Gastroesophageal sphincter (tissue), 4 donors: ENCODE results near the gene RCBTB2. TPM values are rescaled to one million over a fixed set of nuclear protein-coding genes. Genes with fewer than 3 reads are reported as not detected.

Experiments used
- ATAC-seq: fragments of 150-250 bp; one replicate; pipeline ENCODE4 v1.9.1; 2016; ENCODE audit warnings: mild to moderate bottlenecking, moderate library complexity
- H3K27ac ChIP-seq, 4 donors: fragments of 200-600 bp; sonication (generic) in 3 of 4; 1 replicate in 3 of 4; 2 replicates in 1 of 4; pipeline ENCODE4 v1.5.1; 2016 to 2019
- H3K27me3 ChIP-seq: fragments of 200-600 bp; sonication (generic); one replicate; pipeline ENCODE4 v1.5.1; 2019
- H3K36me3 ChIP-seq, 2 donors: fragments of 200-600 bp; sonication (generic); one replicate each; pipeline ENCODE4 v1.5.1; 2019; ENCODE audit warnings: control low read depth in 1 of 2
- H3K4me1 ChIP-seq, 3 donors: fragments of 200-600 bp; sonication (generic); 1 replicate in 2 of 3; 2 replicates in 1 of 3; pipeline ENCODE4 v1.5.1; 2016 to 2019; ENCODE audit warnings: control low read depth in 2 of 3
- H3K4me3 ChIP-seq, 2 donors: fragments of 200-600 bp; sonication (generic); one replicate each; pipeline ENCODE4 v1.5.1; 2019; ENCODE audit warnings: mild to moderate bottlenecking in 1 of 2, moderate library complexity in 1 of 2
- H3K9me3 ChIP-seq, 3 donors: fragments of 200-600 bp; sonication (generic); one replicate each; pipeline ENCODE4 v1.5.1; 2017 to 2019; ENCODE audit warnings: control low read depth in 2 of 3
- EP300 ChIP-seq: sonication (generic); formaldehyde crosslinking; IDR thresholded peaks from one replicate; pipeline ENCODE4 v1.6.1; 2017; ENCODE audit warnings: antibody characterized with exemption, mild to moderate bottlenecking
- POLR2A ChIP-seq, 2 donors: fragments of 450-650 bp; IDR thresholded peaks; one replicate each; pipeline ENCODE4 v1.6.1; 2017; ENCODE audit warnings: antibody characterized with exemption in 2 of 2, mild to moderate bottlenecking in 2 of 2, moderate library complexity in 1 of 2
- POLR2AphosphoS5 ChIP-seq: sonication (generic); formaldehyde crosslinking; IDR thresholded peaks from one replicate; pipeline ENCODE4 v1.6.1; 2017; ENCODE audit warnings: antibody characterized with exemption
- WGBS, 2 donors: methylation state at CpG; one replicate each; pipeline ENCODE4 v1.1.5; 2018; ENCODE audit warnings: low coverage in 1 of 2; 5-methylcytosine and 5-hydroxymethylcytosine counted together
- total RNA-seq, 4 donors: library from RNA; depleted of rRNA; stranded (reverse); fragments of >200 nt; gene quantifications; one replicate each; pipeline ENCODE4 v1.1.0, GENCODE V29; 2016
- TF ChIP-seq, protein P1 (sequence below), 4 experiments: fragments of 200-600 bp in 2 of 4; fragments of 450-650 bp in 2 of 4; sonication (generic) in 1 of 4; IDR thresholded peaks; one replicate each; pipeline ENCODE4 v1.5.1; 2017 to 2019; ENCODE audit warnings: antibody characterized with exemption in 4 of 4, mild to moderate bottlenecking in 2 of 4, moderate library complexity in 2 of 4

The RCBTB2 gene
- total RNA-seq, 4 donors from 2014 or later, result 14.9 to 26.1 (median 16.7) TPM

DNA sequence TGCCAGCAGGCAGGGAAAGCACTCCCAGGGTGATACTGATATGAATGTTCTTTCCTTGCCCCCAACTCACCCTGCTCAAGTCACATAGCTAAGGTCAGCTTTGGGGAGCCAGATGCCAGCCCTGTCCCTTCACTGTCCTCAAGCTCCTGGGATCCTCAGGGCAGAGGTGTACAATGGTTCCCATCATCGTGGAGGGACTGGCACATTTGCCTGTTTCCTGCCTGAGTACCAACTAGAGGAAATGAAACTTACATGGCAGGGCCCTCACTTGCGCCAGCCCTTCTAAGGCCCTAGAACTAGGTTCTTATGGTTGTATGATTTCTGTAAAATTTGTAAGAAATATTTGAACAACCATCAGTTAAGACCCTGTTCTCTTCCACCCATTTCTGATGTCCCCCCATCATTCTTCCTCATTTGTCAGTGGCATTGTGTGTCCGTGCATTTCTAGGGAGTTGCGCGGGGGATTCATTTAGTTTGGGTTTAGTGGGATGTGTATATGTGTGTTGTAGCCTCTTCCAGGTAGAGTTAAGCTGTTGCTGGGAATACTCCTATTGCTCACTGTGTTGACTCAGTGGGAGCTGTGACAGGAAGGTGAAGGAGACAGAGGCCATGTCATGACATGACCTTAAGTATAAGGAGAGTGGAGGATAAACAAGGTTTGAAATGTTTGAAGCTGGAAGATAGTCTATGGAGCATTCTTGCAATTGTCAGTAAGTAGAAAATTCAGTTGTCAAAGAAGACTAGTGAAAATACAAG lies 41.3 kb upstream of the RCBTB2 start:
- 83 to 100% methylated on average over 1 to 5 of the region's 5 CpGs for WGBS, 2 donors
- Histone ChIP-seq H3K27ac (peak overlapping the region in 1 of 4 donors; percentile 20), H3K4me1 (peaks cover 0 to 46% (median 12%) of the 10 kb centered on the region in 3 donors), H3K4me3 (no peak overlapping the region), H3K27me3 (no peaks in the 10 kb centered on the region), H3K36me3 (no peaks in the 10 kb centered on the region), H3K9me3 (no peaks in the 10 kb centered on the region)
- ATAC-seq, result no peak
- TF ChIP-seq, protein P1, sequence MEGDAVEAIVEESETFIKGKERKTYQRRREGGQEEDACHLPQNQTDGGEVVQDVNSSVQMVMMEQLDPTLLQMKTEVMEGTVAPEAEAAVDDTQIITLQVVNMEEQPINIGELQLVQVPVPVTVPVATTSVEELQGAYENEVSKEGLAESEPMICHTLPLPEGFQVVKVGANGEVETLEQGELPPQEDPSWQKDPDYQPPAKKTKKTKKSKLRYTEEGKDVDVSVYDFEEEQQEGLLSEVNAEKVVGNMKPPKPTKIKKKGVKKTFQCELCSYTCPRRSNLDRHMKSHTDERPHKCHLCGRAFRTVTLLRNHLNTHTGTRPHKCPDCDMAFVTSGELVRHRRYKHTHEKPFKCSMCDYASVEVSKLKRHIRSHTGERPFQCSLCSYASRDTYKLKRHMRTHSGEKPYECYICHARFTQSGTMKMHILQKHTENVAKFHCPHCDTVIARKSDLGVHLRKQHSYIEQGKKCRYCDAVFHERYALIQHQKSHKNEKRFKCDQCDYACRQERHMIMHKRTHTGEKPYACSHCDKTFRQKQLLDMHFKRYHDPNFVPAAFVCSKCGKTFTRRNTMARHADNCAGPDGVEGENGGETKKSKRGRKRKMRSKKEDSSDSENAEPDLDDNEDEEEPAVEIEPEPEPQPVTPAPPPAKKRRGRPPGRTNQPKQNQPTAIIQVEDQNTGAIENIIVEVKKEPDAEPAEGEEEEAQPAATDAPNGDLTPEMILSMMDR (IDR thresholded peaks at IDR 0.05), result no peak
- no peak for TF ChIP-seq POLR2A (IDR thresholded peaks at IDR 0.05)
- no peak for TF ChIP-seq POLR2AphosphoS5
- TF ChIP-seq EP300, result no peak

DNA sequence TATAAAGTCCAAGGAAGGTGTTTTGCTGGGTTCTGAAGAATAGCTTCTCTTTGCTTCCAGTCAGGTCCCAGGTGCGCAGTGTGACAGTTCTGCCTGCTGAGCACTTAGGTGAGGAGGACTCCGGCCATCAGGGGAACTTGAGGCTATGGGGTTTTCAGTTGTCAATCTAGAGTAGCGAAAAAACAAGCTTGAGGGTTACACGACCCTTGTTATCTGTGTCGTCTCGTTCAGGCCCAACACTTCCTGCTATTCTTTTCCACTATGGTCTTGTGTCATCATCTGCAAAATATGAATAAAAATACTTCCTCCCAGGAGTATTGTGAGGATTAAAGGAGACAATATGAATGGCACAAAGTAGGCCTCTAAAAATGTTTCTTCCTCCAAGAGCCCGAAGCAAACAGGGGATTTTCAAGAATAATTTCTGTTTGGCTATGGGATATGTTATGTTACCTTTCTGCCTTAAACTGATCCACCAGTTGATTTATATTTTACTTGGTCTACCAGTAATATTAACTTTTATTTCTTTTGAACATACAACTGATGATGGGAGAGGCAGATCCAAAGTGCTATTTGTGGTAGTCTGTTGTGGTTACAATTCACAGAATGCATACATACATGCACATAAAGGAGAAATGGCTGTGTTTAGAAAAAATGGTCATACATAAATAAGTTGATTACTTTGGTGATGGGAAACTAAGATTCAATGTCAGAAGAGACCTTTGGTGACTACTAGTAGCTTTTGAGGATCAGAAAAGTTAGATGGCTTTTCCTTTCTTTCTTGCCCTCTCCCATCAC lies 40.5 kb upstream of the RCBTB2 start:
- Histone ChIP-seq H3K36me3 (no peaks in the 10 kb centered on the region), H3K27me3 (no peaks in the 10 kb centered on the region), H3K4me3 (no peak overlapping the region), H3K4me1 (peaks cover 0 to 46% (median 17%) of the 10 kb centered on the region in 3 donors), H3K9me3 (no peaks in the 10 kb centered on the region), H3K27ac (peak overlapping the region in 2 of 4 donors; percentile 20 to 75)
- 84 to 86% methylated on average over 6 to 7 of the region's 7 CpGs for WGBS, 2 donors
- no peak for ATAC-seq
- TF ChIP-seq POLR2A (IDR thresholded peaks at IDR 0.05), result no peak
- TF ChIP-seq, protein P1 (IDR thresholded peaks at IDR 0.05), result no peak
- no peak for TF ChIP-seq EP300
- no peak for TF ChIP-seq POLR2AphosphoS5

DNA sequence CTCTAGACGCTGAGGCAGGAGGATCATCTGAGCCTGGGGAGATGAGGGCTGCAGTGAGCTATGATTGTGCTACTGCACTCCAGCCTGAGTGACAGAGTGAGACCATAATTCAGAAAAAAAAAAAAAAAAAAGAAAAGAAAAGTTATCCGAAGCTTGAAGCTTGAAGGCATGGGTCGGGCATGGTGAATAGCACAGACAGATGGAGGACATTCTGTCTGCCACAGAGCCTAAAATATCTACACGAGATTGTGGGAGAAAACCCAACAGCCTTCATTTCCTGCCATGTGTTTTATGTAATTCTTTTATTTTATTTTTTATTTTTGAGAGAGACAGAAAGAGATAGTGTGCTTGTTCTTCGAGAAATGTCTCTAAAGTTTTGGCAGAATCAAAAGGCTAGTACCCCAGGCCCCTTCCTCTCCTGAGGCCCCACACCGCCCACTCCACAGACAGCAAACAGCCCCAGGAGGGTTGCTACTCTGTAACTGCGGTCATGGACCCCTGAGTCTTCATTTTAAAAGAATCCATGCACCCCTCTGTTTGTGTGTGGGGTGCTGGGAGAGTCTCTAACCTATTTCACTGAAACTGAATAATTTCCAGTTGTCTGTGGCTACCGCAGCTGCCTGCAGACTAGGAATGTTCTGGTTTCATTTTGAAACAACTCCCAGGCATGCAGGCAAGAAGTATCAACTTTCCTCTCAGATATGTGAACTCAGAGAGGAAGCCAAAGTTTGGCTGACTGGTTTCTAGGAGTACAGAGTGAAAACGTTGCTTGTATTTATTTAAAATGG lies 38.4 kb upstream of the RCBTB2 start:
- Histone ChIP-seq H3K4me3 (peak overlapping the region; percentile 28 to 34), H3K4me1 (peaks cover 4 to 62% (median 23%) of the 10 kb centered on the region in 3 donors), H3K36me3 (no peaks in the 10 kb centered on the region), H3K27ac (peak overlapping the region; percentile 75 to 88 (median 85)), H3K9me3 (no peaks in the 10 kb centered on the region), H3K27me3 (no peaks in the 10 kb centered on the region)
- peak; percentile 60 for ATAC-seq
- WGBS, 2 donors, result 14 to 23% methylated on average over 7 to 8 of the region's 9 CpGs
- peak; percentile 42 for TF ChIP-seq POLR2AphosphoS5
- TF ChIP-seq, protein P1 (IDR thresholded peaks at IDR 0.05), result no peak

DNA sequence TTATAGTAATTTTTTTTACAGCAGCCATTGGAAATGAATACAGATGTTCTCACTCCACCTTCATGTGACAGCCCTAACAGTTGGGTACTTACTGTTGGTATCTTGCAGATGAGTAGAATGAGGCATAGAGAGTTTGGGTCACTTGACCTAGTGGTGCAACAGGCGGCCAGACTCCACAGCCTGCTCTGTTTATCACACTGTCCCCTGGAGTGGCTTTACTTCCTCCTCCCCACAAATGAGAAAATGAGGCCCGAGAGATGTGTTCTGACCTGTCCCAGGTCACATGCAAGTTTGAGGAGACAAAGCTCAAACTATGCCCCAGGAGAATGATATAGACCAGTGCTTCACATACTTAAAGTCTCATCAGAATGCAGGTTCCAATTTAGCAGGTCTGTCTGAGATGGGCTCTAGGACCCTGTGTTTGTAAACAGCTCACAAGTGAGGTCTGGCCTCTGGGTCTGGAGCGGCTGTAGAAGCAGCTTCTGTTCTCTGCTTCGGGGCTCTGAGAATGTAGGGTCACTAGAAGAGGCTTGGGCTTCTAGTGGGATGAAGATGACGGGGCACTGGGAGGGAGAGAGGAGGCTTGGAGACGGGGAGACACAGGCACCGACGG lies 37.4 kb upstream of the RCBTB2 start:
- TF ChIP-seq, protein P1 (IDR thresholded peaks at IDR 0.05), result no peak
- no peak for TF ChIP-seq EP300
- TF ChIP-seq POLR2AphosphoS5, result no peak
- TF ChIP-seq POLR2A (IDR thresholded peaks at IDR 0.05), result no peak
- Histone ChIP-seq H3K27me3 (no peaks in the 10 kb centered on the region), H3K36me3 (no peaks in the 10 kb centered on the region), H3K9me3 (no peaks in the 10 kb centered on the region), H3K27ac (peak overlapping the region in 3 of 4 donors; percentile 75 to 86 (median 84)), H3K4me1 (peaks cover 4 to 62% (median 23%) of the 10 kb centered on the region in 3 donors), H3K4me3 (no peak overlapping the region)
- no peak for ATAC-seq
- 81 to 100% methylated on average over 1 to 7 of the region's 8 CpGs for WGBS, 2 donors
